Gastrocnemius medialis (tissue), 4 donors: ENCODE data around the gene LRRFIP1.

Experiments used
- CTCF ChIP-seq, 5 experiments: fragments of 450-650 bp in 3 of 5; fragments of 200-600 bp in 2 of 5; sonication (generic) in 2 of 5; IDR thresholded peaks in 4 of 5; conservative IDR thresholded peaks in 1 of 5; 1 replicate in 4 of 5; 2 replicates in 1 of 5; pipeline ENCODE4 v1.5.1; 2016 to 2019; ENCODE audit warnings: antibody characterized with exemption in 5 of 5, mild to moderate bottlenecking in 3 of 5, moderate library complexity in 3 of 5
- POLR2A ChIP-seq, 2 donors: fragments of 450-650 bp; IDR thresholded peaks; one replicate each; pipeline ENCODE4 v1.6.1; 2017; ENCODE audit warnings: antibody characterized with exemption in 2 of 2, mild to moderate bottlenecking in 2 of 2, moderate library complexity in 2 of 2

- no peak for TF ChIP-seq CTCF (IDR thresholded peaks at IDR 0.05 in 4 of 5, conservative IDR thresholded peaks at IDR 0.05 in 1 of 5)
- TF ChIP-seq POLR2A (IDR thresholded peaks at IDR 0.05): no peak
Observed at GRCh38 chr2:237704501-237705434, 77.4 kb downstream of the LRRFIP1 start.
